Measurements from ENCODE around the gene MLH1.

Gene MLH1

DNA sequence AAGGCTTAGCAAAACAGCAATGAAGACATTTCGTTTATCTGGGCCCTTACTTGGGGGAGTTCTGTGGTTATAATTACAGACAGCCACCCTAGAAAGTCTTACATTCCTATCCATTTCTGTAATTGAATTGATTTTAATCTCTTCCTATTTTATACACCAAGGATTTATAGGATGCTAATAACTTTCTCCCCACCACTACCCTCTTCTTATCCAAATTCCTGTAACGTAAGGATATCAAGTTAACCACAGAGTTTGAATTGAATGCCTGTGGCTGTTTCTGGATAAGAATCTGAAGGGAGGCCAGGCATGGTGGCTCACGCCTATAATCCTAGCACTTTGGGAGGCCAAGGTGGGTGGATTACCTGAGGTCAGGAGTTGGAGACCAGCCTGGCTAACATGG, 78.6 kb downstream of the MLH1 start:
- DNase-seq (ENCODE audit: extremely low read depth, low read depth): no peak
- TF ChIP-seq, protein P1, sequence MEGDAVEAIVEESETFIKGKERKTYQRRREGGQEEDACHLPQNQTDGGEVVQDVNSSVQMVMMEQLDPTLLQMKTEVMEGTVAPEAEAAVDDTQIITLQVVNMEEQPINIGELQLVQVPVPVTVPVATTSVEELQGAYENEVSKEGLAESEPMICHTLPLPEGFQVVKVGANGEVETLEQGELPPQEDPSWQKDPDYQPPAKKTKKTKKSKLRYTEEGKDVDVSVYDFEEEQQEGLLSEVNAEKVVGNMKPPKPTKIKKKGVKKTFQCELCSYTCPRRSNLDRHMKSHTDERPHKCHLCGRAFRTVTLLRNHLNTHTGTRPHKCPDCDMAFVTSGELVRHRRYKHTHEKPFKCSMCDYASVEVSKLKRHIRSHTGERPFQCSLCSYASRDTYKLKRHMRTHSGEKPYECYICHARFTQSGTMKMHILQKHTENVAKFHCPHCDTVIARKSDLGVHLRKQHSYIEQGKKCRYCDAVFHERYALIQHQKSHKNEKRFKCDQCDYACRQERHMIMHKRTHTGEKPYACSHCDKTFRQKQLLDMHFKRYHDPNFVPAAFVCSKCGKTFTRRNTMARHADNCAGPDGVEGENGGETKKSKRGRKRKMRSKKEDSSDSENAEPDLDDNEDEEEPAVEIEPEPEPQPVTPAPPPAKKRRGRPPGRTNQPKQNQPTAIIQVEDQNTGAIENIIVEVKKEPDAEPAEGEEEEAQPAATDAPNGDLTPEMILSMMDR (IDR thresholded peaks at IDR 0.05; ENCODE audit: low read depth, low read length, missing control alignments): no peak
- H3K4me3 ChIP-seq (replicated peaks; ENCODE audit: low read depth, low read length): no peak overlapping the region

DNA sequence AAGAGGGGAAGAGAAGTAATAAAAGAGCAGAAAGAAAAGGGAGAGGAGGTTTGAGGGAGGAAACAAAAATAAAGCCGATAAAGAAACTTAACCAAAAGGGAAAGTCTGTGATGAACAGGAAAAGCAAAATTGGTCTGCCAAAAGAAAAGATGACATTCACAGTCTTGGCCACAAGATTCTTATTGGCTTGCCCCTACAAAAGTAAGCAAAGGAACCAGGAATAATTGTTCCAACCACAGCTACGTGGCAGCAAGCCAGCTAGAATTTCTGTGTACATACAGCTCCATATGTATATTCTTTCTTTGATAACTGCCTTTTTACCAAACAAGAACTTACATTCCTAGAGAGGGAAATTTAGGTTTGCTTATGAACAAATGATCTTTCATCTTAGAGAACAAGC, 79.6 kb downstream of the MLH1 start:
- peak; percentile 70 for DNase-seq (ENCODE audit: extremely low read depth, low read depth)
- H3K4me3 ChIP-seq (replicated peaks; ENCODE audit: low read depth, low read length): no peak overlapping the region
- TF ChIP-seq, protein P1 (IDR thresholded peaks at IDR 0.05; ENCODE audit: low read depth, low read length, missing control alignments): no peak

DNA sequence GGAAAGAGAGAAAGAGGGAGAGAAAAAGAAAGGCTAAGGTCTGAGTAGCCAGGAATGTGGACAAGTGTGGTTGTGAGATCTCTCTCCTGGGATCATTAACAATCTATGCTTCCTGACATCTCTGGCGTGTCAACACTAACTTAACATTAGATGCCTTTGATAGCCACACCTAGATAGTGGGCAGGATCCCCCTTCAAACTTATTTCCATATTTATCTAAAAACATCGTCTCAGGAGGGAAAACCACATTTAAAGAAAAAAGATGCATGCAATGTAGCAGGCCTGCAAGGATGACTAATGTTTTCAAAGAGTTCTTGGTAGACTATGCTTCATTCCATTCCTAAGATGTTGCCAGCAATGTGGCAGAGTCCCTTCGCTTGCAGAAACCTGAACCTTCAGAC, 80.9 kb downstream of the MLH1 start:
- TF ChIP-seq, protein P1 (IDR thresholded peaks at IDR 0.05; ENCODE audit: low read depth, low read length, missing control alignments): no peak
- peak; percentile 10 for DNase-seq (ENCODE audit: extremely low read depth, low read depth)
- no peak overlapping the region for H3K4me3 ChIP-seq (replicated peaks; ENCODE audit: low read depth, low read length)

DNA sequence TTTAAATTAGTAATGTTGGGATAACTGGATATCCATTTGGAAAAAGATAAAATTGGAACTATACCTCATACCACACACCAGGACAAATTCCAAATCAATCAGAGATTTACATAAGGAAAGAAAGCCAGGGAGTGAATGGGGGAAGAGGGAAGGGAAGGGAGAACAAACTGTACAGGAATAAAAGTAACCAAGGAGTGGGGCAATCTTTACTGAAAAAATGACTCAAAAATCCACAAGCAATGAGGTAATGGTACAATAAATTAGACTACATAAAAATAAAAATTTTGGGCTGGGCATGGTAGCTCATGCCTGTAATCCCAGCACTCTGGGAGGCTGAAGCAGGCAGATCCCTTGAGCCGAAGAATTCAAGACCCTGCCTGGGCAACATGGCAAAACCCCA, 82.6 kb downstream of the MLH1 start:
- no peak overlapping the region for H3K4me3 ChIP-seq (replicated peaks; ENCODE audit: low read depth, low read length)
- DNase-seq (ENCODE audit: extremely low read depth, low read depth): no peak
- TF ChIP-seq, protein P1 (IDR thresholded peaks at IDR 0.05; ENCODE audit: low read depth, low read length, missing control alignments): no peak

DNA sequence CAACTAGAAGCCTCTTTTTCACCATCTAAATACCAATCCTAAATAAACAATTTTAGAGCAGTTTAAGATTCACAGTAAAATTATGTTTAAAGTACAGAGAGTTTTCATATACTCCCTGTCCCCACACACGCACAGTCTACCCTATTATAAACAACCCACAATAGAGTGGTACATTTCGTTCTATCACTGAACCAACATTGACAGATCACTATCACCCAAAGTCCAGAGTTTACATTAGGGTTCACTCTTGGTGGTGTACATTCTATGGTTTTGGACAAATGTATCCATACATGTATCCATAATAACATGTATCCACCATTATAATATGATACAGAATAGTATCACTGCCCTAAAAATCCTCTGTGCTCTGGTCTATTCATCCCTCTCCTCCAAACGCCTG, 89.0 kb downstream of the MLH1 start:
- no peak overlapping the region for H3K4me3 ChIP-seq (replicated peaks; ENCODE audit: low read depth, low read length)
- no peak for DNase-seq (ENCODE audit: extremely low read depth, low read depth)
- TF ChIP-seq, protein P1 (IDR thresholded peaks at IDR 0.05; ENCODE audit: low read depth, low read length, missing control alignments): no peak

DNA sequence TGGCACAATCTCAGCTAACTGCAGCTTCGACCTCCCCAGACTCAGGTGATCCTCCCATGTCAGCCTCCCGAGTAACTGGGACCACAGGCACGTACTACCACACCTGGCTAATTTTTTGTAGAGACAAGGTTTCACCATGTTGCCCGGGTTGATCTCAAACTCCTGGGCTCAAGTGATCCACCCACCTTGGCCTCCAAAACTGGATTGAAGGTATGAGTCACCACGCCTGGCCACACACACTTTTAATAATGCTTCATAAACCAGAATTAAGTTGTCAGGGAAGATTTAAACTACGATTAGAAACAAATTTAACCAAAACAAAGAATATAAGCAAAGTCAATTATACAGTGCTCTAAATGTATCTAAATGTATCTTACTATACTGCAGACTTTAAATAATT, 93.6 kb downstream of the MLH1 start:
- TF ChIP-seq, protein P1 (IDR thresholded peaks at IDR 0.05; ENCODE audit: low read depth, low read length, missing control alignments): no peak
- no peak overlapping the region for H3K4me3 ChIP-seq (replicated peaks; ENCODE audit: low read depth, low read length)
- DNase-seq (ENCODE audit: extremely low read depth, low read depth): no peak

DNA sequence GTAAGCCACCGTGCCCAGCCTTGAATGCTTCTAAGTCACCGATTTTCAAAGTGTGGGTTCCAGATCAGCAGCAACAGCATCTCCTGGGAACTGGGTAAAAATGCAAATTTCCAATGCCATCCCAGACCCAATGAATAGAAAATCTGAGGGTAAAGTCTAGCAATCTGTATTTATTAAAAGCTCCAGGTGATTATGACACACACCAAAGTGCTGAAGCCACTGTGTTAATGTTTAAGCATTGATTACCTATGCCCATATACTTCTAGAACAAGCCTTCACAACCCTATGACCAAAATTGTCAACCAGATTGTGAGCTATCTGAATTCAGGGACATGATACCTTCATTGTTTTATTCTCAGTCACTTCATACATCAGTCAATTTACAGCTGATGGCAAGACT, 94.6 kb downstream of the MLH1 start:
- H3K4me3 ChIP-seq (replicated peaks; ENCODE audit: low read depth, low read length): no peak overlapping the region
- no peak for DNase-seq (ENCODE audit: extremely low read depth, low read depth)
- TF ChIP-seq, protein P1 (IDR thresholded peaks at IDR 0.05; ENCODE audit: low read depth, low read length, missing control alignments): no peak
